Measurements from ENCODE around the gene SDHC.
"Not testable (repeated sequence)": the region's sequence is repeated elsewhere in the genome, so short reads cannot be mapped to it uniquely, and the experiment has no call there.

SDHC gene

GRCh38 chr1:161389158-161389557, 75.0 kb downstream of the SDHC start:
- DNase-seq, result not testable (repeated sequence)

GRCh38 chr1:161389691-161390558, 75.7 kb downstream of the SDHC start:
- peak; percentile 93 for DNase-seq

- DNase-seq, result no peak
Observed at GRCh38 chr1:161390559-161390858, 76.3 kb downstream of the SDHC start.

GRCh38 chr1:161391136-161391535, 77.0 kb downstream of the SDHC start:
- not testable (repeated sequence) for DNase-seq

GRCh38 chr1:161391611-161392010, 77.4 kb downstream of the SDHC start:
- DNase-seq, result no peak

- DNase-seq, result no peak
Observed at GRCh38 chr1:161393151-161393550, 79.0 kb downstream of the SDHC start.

- DNase-seq, result not testable (repeated sequence)
Observed at GRCh38 chr1:161397038-161397437, 82.9 kb downstream of the SDHC start.

- no peak for DNase-seq
Observed at GRCh38 chr1:161398900-161399256, 84.7 kb downstream of the SDHC start.

- DNase-seq, result peak; percentile 93
Observed at GRCh38 chr1:161399257-161399998, 85.2 kb downstream of the SDHC start.

GRCh38 chr1:161402446-161402845, 88.3 kb downstream of the SDHC start:
- DNase-seq, result no peak

- no peak for DNase-seq
Observed at GRCh38 chr1:161404051-161404597, 89.9 kb downstream of the SDHC start.

- DNase-seq, result not testable (repeated sequence)
Observed at GRCh38 chr1:161406551-161406950, 92.4 kb downstream of the SDHC start.

- DNase-seq, result no peak
Observed at GRCh38 chr1:161407451-161407985, 93.3 kb downstream of the SDHC start.

- DNase-seq, result no peak
Observed at GRCh38 chr1:161408429-161409052, 94.4 kb downstream of the SDHC start.

GRCh38 chr1:161409848-161410635, 95.9 kb downstream of the SDHC start:
- DNase-seq, result not testable (repeated sequence)

- not testable (repeated sequence) for DNase-seq
Observed at GRCh38 chr1:161410636-161410970, 96.4 kb downstream of the SDHC start.
